ENCODE results near the gene ZBTB37. TPM values are rescaled to one million over a fixed set of nuclear protein-coding genes. Genes with fewer than 3 reads are reported as not detected.
"Not testable (repeated sequence)": the region's sequence is repeated elsewhere in the genome, so short reads cannot be mapped to it uniquely, and the experiment has no call there.

The ZBTB37 gene
- total RNA-seq, 1 experiment from 2014 or later: 8.4 TPM

GRCh38 chr1:173860065-173860464 is 8.1 kb upstream of the ZBTB37 start:
- H3K4me1 Mint-ChIP-seq (ENCODE audit: low read depth, unreplicated experiment): peaks cover 7% of the 10 kb centered on the region
- no peaks in the 10 kb centered on the region for H3K36me3 ChIP-seq (ENCODE audit: control insufficient read depth, insufficient read depth, low read length)
- H3K27me3 Mint-ChIP-seq (ENCODE audit: insufficient read depth, unreplicated experiment): no peaks in the 10 kb centered on the region
- CTCF ChIA-PET: no interaction called here
- TF ChIP-seq CTCF (IDR thresholded peaks at IDR 0.05; ENCODE audit: insufficient read depth in 1 of 2, low read depth in 1 of 2, low read length in 1 of 2, severe bottlenecking in 1 of 2, unreplicated experiment in 1 of 2): no peak
- peaks cover 6% of the 10 kb centered on the region; the same call in 1 of the 2 replicates for H3K4me1 ChIP-seq
- DNase-seq: no peak
- no peaks in the 10 kb centered on the region for H3K9me3 ChIP-seq
- H3K27me3 ChIP-seq (replicated peaks; ENCODE audit: control insufficient read depth, insufficient read depth, low read length): no peaks in the 10 kb centered on the region
- POLR2A ChIA-PET: interaction anchor here (1.3 kb wide), 1 partner anchor 8 kb away, joined by 4 read pairs; the partner anchor contains the start of gene ZBTB37
- no peak overlapping the region for H3K4me3 Mint-ChIP-seq (ENCODE audit: unreplicated experiment)
- intact Hi-C loops (cut with micrococcal nuclease; ENCODE audit: unreplicated experiment): no loop called here
- no peak overlapping the region for H3K27ac Mint-ChIP-seq (ENCODE audit: unreplicated experiment)
- peaks cover 94% of the 10 kb centered on the region for H3K36me3 Mint-ChIP-seq (ENCODE audit: insufficient read depth, unreplicated experiment)
- BruUV-seq (replicated peaks): no TSS peak
- H3K9me3 Mint-ChIP-seq (ENCODE audit: unreplicated experiment): no peaks in the 10 kb centered on the region
- no peak overlapping the region for H3K4me3 ChIP-seq (ENCODE audit: low read depth, low read length)

GRCh38 chr1:173861731-173862145 is 6.4 kb upstream of the ZBTB37 start:
- Histone ChIP-seq H3K36me3 (ENCODE audit: control insufficient read depth, insufficient read depth, low read length) (peaks cover 5% of the 10 kb centered on the region; the same call in 1 of the 2 replicates), H3K27me3 (replicated peaks; ENCODE audit: control insufficient read depth, insufficient read depth, low read length) (no peaks in the 10 kb centered on the region), H3K9me3 (no peaks in the 10 kb centered on the region), H3K4me3 (ENCODE audit: low read depth, low read length) (no peak overlapping the region), H3K4me1 (peaks cover 7% of the 10 kb centered on the region; the same call in 1 of the 2 replicates)
- H3K36me3 Mint-ChIP-seq (ENCODE audit: insufficient read depth, unreplicated experiment): peaks cover 94% of the 10 kb centered on the region
- intact Hi-C loops (cut with micrococcal nuclease; ENCODE audit: unreplicated experiment): no loop called here
- no peaks in the 10 kb centered on the region for H3K4me1 Mint-ChIP-seq (ENCODE audit: low read depth, unreplicated experiment)
- no peak overlapping the region for H3K4me3 Mint-ChIP-seq (ENCODE audit: unreplicated experiment)
- no TSS peak for BruUV-seq (replicated peaks)
- no peak for TF ChIP-seq CTCF (IDR thresholded peaks at IDR 0.05; ENCODE audit: insufficient read depth in 1 of 2, low read depth in 1 of 2, low read length in 1 of 2, severe bottlenecking in 1 of 2, unreplicated experiment in 1 of 2)
- peak in 1 of 2 experiments; percentile 59 for DNase-seq
- H3K27me3 Mint-ChIP-seq (ENCODE audit: insufficient read depth, unreplicated experiment): no peaks in the 10 kb centered on the region
- peak overlapping the region; percentile 77 for H3K27ac Mint-ChIP-seq (ENCODE audit: unreplicated experiment)
- H3K9me3 Mint-ChIP-seq (ENCODE audit: unreplicated experiment): no peaks in the 10 kb centered on the region
- ChIA-PET CTCF (interaction anchor here (0.7 kb wide), 1 partner anchor 147 kb away, joined by 3 read pairs; the partner anchor contains the start of gene KLHL20), POLR2A (interaction anchor here (1.2 kb wide), 1 partner anchor 161 kb away, joined by 7 read pairs; no protein-coding TSS in a partner anchor)

GRCh38 chr1:173862146-173862768 is 5.9 kb upstream of the ZBTB37 start:
- H3K36me3 Mint-ChIP-seq (ENCODE audit: insufficient read depth, unreplicated experiment): peaks cover 94% of the 10 kb centered on the region
- POLR2A ChIA-PET: interaction anchor here (0.8 to 1.2 kb wide), 2 partner anchors 160 to 384 kb away, joined by 7 read pairs; no protein-coding TSS in a partner anchor
- H3K36me3 ChIP-seq (ENCODE audit: control insufficient read depth, insufficient read depth, low read length); H3K9me3 Mint-ChIP-seq (ENCODE audit: unreplicated experiment); intact Hi-C loops (cut with micrococcal nuclease; ENCODE audit: unreplicated experiment); BruUV-seq (replicated peaks); H3K9me3 ChIP-seq; CTCF ChIA-PET; H3K4me1 Mint-ChIP-seq (ENCODE audit: low read depth, unreplicated experiment); H3K27me3 Mint-ChIP-seq (ENCODE audit: insufficient read depth, unreplicated experiment); H3K4me1 ChIP-seq; H3K4me3 ChIP-seq (ENCODE audit: low read depth, low read length); H3K27me3 ChIP-seq (replicated peaks; ENCODE audit: control insufficient read depth, insufficient read depth, low read length); H3K4me3 Mint-ChIP-seq (ENCODE audit: unreplicated experiment): not testable (repeated sequence)
- peak in 1 of 2 experiments; percentile 46 for DNase-seq
- peak overlapping the region; percentile 77 for H3K27ac Mint-ChIP-seq (ENCODE audit: unreplicated experiment)

Data from Caco-2 (cell line).